Uterus (tissue), 4 donors: ENCODE data around the gene GNAL. TPM values are rescaled to one million over a fixed set of nuclear protein-coding genes. Genes with fewer than 3 reads are reported as not detected.

Experiments
- DNase-seq, 2 donors: peaks; one replicate each; pipeline ENCODE4 v3.0.0-alpha.2; 2019 to 2020
- H3K27ac ChIP-seq, 2 donors: fragments of 200-600 bp; sonication (generic); 1 replicate in 1 of 2; 2 replicates in 1 of 2; pipeline ENCODE4 v1.5.1; 2016 to 2018
- H3K27me3 ChIP-seq, 2 donors: fragments of 200-600 bp; sonication (generic); one replicate each; pipeline ENCODE4 v1.5.1; 2018 to 2019; ENCODE audit warnings: control low read depth in 1 of 2
- H3K36me3 ChIP-seq, 2 donors: fragments of 200-600 bp; sonication (generic); one replicate each; pipeline ENCODE4 v1.5.1; 2019; ENCODE audit warnings: control low read depth in 1 of 2
- H3K4me1 ChIP-seq, 2 donors: fragments of 200-600 bp; sonication (generic); one replicate each; pipeline ENCODE4 v1.5.1; 2018 to 2019; ENCODE audit warnings: control low read depth in 1 of 2
- H3K4me3 ChIP-seq, 2 donors: fragments of 200-600 bp; sonication (generic); 1 replicate in 1 of 2; 2 replicates in 1 of 2; pipeline ENCODE4 v1.5.1; 2018 to 2019; ENCODE audit warnings: mild to moderate bottlenecking in 1 of 2
- H3K9me3 ChIP-seq, 2 donors: fragments of 200-600 bp; sonication (generic); one replicate each; pipeline ENCODE4 v1.5.1; 2019; ENCODE audit warnings: control low read depth in 1 of 2
- CTCF ChIP-seq, 4 experiments: fragments of 200-600 bp in 2 of 4; fragments of 450-650 bp in 2 of 4; sonication (generic) in 2 of 4; IDR thresholded peaks; one replicate each; pipeline ENCODE4 v1.5.1; 2016 to 2019; ENCODE audit warnings: antibody characterized with exemption in 4 of 4, mild to moderate bottlenecking in 2 of 4, moderate library complexity in 1 of 4
- POLR2A ChIP-seq, 2 donors: fragments of 450-650 bp; IDR thresholded peaks; one replicate each; pipeline ENCODE4 v1.6.1; 2016; ENCODE audit warnings: antibody characterized with exemption in 2 of 2, mild to moderate bottlenecking in 1 of 2, moderate library complexity in 1 of 2
- intact Hi-C: fragments of 100-400 bp; cut with DNase I; formaldehyde crosslinking; loops from one replicate; pipeline ENCODE4 v1.15.1; 2023; ENCODE audit warnings: low total_unique reads
- total RNA-seq, 4 donors: library from RNA; depleted of rRNA in 3 of 4; stranded (reverse); fragments of >200 nt in 3 of 4; gene quantifications; one replicate each; pipeline versions ENCODE4 v1.1.0 to v1.2.4, GENCODE V29; 2014 to 2023
- donor health status: DM: yes; HTN: yes; CAD: no.

Gene GNAL
- total RNA-seq, 4 donors from 2014 or later = 4.6 to 20.2 (median 13.8) TPM

GRCh38 chr18:11821208-11821607 lies 132.1 kb downstream of the GNAL start:
- TF ChIP-seq POLR2A (IDR thresholded peaks at IDR 0.05) = no peak
- no peak for TF ChIP-seq CTCF (IDR thresholded peaks at IDR 0.05)
- Histone ChIP-seq H3K27ac (no peak overlapping the region), H3K27me3 (no peaks in the 10 kb centered on the region), H3K36me3 (no peaks in the 10 kb centered on the region), H3K9me3 (no peaks in the 10 kb centered on the region), H3K4me3 (no peak overlapping the region), H3K4me1 (no peaks in the 10 kb centered on the region)
- DNase-seq = no peak
- intact Hi-C loops = no loop called here

- Histone ChIP-seq H3K36me3 (no peaks in the 10 kb centered on the region), H3K9me3 (no peaks in the 10 kb centered on the region), H3K4me3 (no peak overlapping the region), H3K4me1 (no peaks in the 10 kb centered on the region), H3K27me3 (no peaks in the 10 kb centered on the region), H3K27ac (no peak overlapping the region)
- no peak for TF ChIP-seq POLR2A (IDR thresholded peaks at IDR 0.05)
- no peak for TF ChIP-seq CTCF (IDR thresholded peaks at IDR 0.05)
- intact Hi-C loops = no loop called here
- no peak for DNase-seq
Measured at GRCh38 chr18:11821643-11822237, 132.7 kb downstream of the GNAL start.

- intact Hi-C loops = no loop called here
- H3K4me1 ChIP-seq = no peaks in the 10 kb centered on the region
- no peak overlapping the region for H3K4me3 ChIP-seq
- DNase-seq = no peak
- no peaks in the 10 kb centered on the region for H3K36me3 ChIP-seq
- H3K9me3 ChIP-seq = no peaks in the 10 kb centered on the region
- TF ChIP-seq CTCF (IDR thresholded peaks at IDR 0.05) (no peak), POLR2A (IDR thresholded peaks at IDR 0.05) (no peak)
- no peak overlapping the region for H3K27ac ChIP-seq
- no peaks in the 10 kb centered on the region for H3K27me3 ChIP-seq
Measured at GRCh38 chr18:11823545-11823944, 134.5 kb downstream of the GNAL start.

- H3K36me3 ChIP-seq = no peaks in the 10 kb centered on the region
- H3K27me3 ChIP-seq = no peaks in the 10 kb centered on the region
- intact Hi-C loops = no loop called here
- no peak overlapping the region for H3K4me3 ChIP-seq
- no peak overlapping the region for H3K27ac ChIP-seq
- no peaks in the 10 kb centered on the region for H3K4me1 ChIP-seq
- DNase-seq = no peak
- TF ChIP-seq CTCF (IDR thresholded peaks at IDR 0.05) = no peak
- TF ChIP-seq POLR2A (IDR thresholded peaks at IDR 0.05) = no peak
- H3K9me3 ChIP-seq = no peaks in the 10 kb centered on the region
Measured at GRCh38 chr18:11826836-11827235, 137.8 kb downstream of the GNAL start.

GRCh38 chr18:11828786-11829432 lies 139.8 kb downstream of the GNAL start:
- Histone ChIP-seq H3K4me1 (no peaks in the 10 kb centered on the region), H3K9me3 (no peaks in the 10 kb centered on the region), H3K27ac (no peak overlapping the region), H3K4me3 (no peak overlapping the region), H3K27me3 (no peaks in the 10 kb centered on the region), H3K36me3 (no peaks in the 10 kb centered on the region)
- TF ChIP-seq CTCF (IDR thresholded peaks at IDR 0.05) (no peak), POLR2A (IDR thresholded peaks at IDR 0.05) (no peak)
- DNase-seq = no peak
- intact Hi-C loops = no loop called here
